Small intestine (tissue), 7 donors: ENCODE measurements around the gene REG1B. TPM values are rescaled to one million over a fixed set of nuclear protein-coding genes. Genes with fewer than 3 reads are reported as not detected.
"Not testable (repeated sequence)": the region's sequence is repeated elsewhere in the genome, so short reads cannot be mapped to it uniquely, and the experiment has no call there.

Experiments
- DNase-seq, 2 donors: peaks; one replicate each; pipeline versions ENCODE4 v3.0.0 to v3.0.0-alpha.2; 2013
- FAIRE-seq: peaks from 2 replicates; lab custom pipeline; 2012; peaks lifted over from hg19 to GRCh38; lab: Jason Lieb, UNC
- H3K27ac ChIP-seq, 3 donors: one replicate each; pipeline ENCODE4 v1.5.1; 2013; ENCODE audit warnings: low read length in 2 of 3, mild to moderate bottlenecking in 2 of 3, control low read depth in 1 of 3, inconsistent platforms in 1 of 3, low read depth in 1 of 3, moderate library complexity in 1 of 3
- H3K27me3 ChIP-seq, 3 donors: one replicate each; pipeline ENCODE4 v1.6.1; 2013; ENCODE audit warnings: low read length in 3 of 3, inconsistent platforms in 1 of 3; ENCODE audit not compliant: control insufficient read depth in 3 of 3, insufficient read depth in 3 of 3
- H3K36me3 ChIP-seq, 3 donors: one replicate each; pipeline ENCODE4 v1.6.1; 2013; ENCODE audit warnings: low read length in 3 of 3, inconsistent platforms in 1 of 3, low read depth in 1 of 3, mild to moderate bottlenecking in 1 of 3, moderate library complexity in 1 of 3; ENCODE audit not compliant: control insufficient read depth in 3 of 3, insufficient read depth in 2 of 3
- H3K4me1 ChIP-seq, 3 donors: one replicate each; pipeline ENCODE4 v1.6.1; 2013; ENCODE audit warnings: low read length in 2 of 3, inconsistent platforms in 1 of 3, low read depth in 1 of 3, mild to moderate bottlenecking in 1 of 3, moderate library complexity in 1 of 3; ENCODE audit not compliant: control insufficient read depth in 3 of 3, insufficient read depth in 2 of 3
- H3K4me3 ChIP-seq, 3 donors: one replicate each; pipeline ENCODE4 v1.5.1; 2013; ENCODE audit warnings: low read length in 3 of 3, control low read depth in 1 of 3, inconsistent platforms in 1 of 3, low read depth in 1 of 3, mild to moderate bottlenecking in 1 of 3, moderate library complexity in 1 of 3
- H3K9me3 ChIP-seq, 2 donors: one replicate each; pipeline ENCODE4 v1.6.1; 2013; ENCODE audit warnings: low read depth in 1 of 2, low read length in 1 of 2; ENCODE audit not compliant: control insufficient read depth in 2 of 2, insufficient read depth in 1 of 2
- WGBS, 3 donors: extraction: QIAGEN DNeasy Blood & Tissue Kit; methylation state at CpG; one replicate each; pipeline ENCODE4 v1.1.7; 2013; 5-methylcytosine and 5-hydroxymethylcytosine counted together
- polyA plus RNA-seq, 4 donors: library from polyadenylated mRNA; stranded (reverse) in 3 of 4; unstranded in 1 of 4; fragments of 200-250 nt in 3 of 4; fragments of 120-200 nt in 1 of 4; gene quantifications; one replicate each; pipeline versions ENCODE4 v1.2.1 to v1.2.3, GENCODE V29; 2013
- donor health status: healthy with polysubstance abuse.
- donor health status: control.
- donor health status: control.
- donor health status: Bipolar disorder and iron deficiency.
- donor health status: healthy.

Gene REG1B
- polyA plus RNA-seq, 4 donors = 0.37 to 3,920 (median 24.7) TPM

DNA sequence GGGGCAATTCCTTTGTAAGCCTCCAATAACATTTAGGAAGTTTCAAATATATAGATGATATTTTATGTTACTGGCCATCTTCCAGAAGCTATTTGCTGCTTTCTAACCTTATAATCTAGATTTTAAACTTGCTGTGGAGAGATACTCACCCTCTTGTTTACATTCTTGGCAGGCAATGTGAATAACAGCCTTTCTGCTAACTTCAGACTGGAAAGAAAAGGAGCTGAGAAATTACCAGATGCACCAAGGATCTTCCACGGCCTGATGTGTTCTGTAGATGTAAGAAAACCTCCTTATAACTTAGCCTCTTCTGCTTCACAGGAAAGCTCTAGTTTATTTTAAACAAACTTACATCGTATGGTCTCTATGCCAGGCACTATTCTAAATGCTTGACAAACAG is 16.7 kb downstream of the REG1B start:
- Histone ChIP-seq H3K27ac (no peak overlapping the region), H3K27me3 (no peaks in the 10 kb centered on the region), H3K4me1 (peaks cover 0 to 8% (median 3%) of the 10 kb centered on the region in 3 donors), H3K36me3 (no peaks in the 10 kb centered on the region), H3K9me3 (peaks cover 0 to 10% of the 10 kb centered on the region in 2 donors), H3K4me3 (no peak overlapping the region)
- DNase-seq (no peak), FAIRE-seq (no peak)
- 49 to 74% (median 62%) methylated on average over 2 of the region's 2 CpGs for WGBS, 3 donors

GRCh38 chr2:79065201-79065600 is 22.6 kb downstream of the REG1B start:
- Histone ChIP-seq H3K4me3 (no peak overlapping the region), H3K27me3 (no peaks in the 10 kb centered on the region), H3K36me3 (no peaks in the 10 kb centered on the region), H3K4me1 (peaks cover 0 to 4% (median under 1%) of the 10 kb centered on the region in 3 donors), H3K27ac (no peak overlapping the region), H3K9me3 (peaks cover 0 to 8% of the 10 kb centered on the region in 2 donors)
- no peak for FAIRE-seq
- WGBS, 3 donors = 67 to 84% (median 81%) methylated on average over 2 of the region's 2 CpGs
- no peak for DNase-seq

DNA sequence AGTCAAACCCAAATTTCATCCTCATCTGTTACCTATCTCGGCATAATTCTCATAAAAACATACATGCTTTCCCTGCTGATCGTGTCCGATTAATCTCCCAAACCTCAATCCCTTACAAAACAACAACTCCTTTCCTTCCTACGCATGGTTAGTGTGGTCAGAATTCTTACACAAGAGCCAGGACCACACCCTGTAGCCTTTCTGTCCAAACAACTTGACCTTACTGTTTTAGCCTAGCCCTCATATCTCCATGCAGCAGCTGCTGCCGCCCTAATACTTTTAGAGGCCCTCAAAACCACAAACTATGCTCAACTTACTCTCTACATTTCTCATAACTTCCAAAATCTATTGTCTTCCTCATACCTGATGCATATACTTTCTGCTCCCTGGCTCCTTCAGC is 33.0 kb downstream of the REG1B start:
- H3K9me3 ChIP-seq, H3K27me3 ChIP-seq, H3K36me3 ChIP-seq, H3K4me3 ChIP-seq, H3K4me1 ChIP-seq, H3K27ac ChIP-seq, FAIRE-seq, DNase-seq: not testable (repeated sequence)
- 83% methylated on average over 5 of the region's 5 CpGs for WGBS, 3 donors

GRCh38 chr2:79053486-79053885 is 34.3 kb downstream of the REG1B start:
- H3K4me1 ChIP-seq, H3K27me3 ChIP-seq, H3K4me3 ChIP-seq, H3K9me3 ChIP-seq, H3K36me3 ChIP-seq, DNase-seq, H3K27ac ChIP-seq, FAIRE-seq: not testable (repeated sequence)
- 59 to 85% (median 69%) methylated on average over 4 to 5 of the region's 5 CpGs for WGBS, 3 donors

DNA sequence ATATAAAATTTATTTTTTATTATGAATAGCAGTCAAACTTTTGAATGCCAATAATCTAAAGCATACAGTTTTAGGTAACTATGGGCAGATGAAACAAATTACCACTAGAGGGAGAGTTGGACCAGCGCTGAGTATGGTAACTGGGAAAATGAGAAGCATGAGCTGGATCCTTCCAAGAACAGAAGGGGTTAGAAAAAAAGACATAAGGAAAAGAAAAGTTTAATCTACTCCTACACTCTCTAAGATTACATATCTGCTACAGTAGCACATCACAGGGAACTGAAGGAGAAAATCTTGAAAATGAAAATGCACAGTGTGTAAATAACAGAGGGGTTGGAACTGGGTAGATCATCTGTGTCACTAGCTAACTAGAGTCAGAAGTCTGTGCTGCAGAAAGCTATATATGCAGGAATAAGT is 46.8 kb downstream of the REG1B start:
- Histone ChIP-seq H3K36me3 (no peaks in the 10 kb centered on the region), H3K9me3 (no peaks in the 10 kb centered on the region), H3K27ac (no peak overlapping the region), H3K27me3 (no peaks in the 10 kb centered on the region), H3K4me1 (peaks cover 0 to 15% (median 0%) of the 10 kb centered on the region in 3 donors), H3K4me3 (no peak overlapping the region)
- DNase-seq (peak; percentile 63 to 77), FAIRE-seq (no peak)
- WGBS, 3 donors = 3 to 12% (median 4%) methylated on average over 1 of the region's 1 CpG

- Histone ChIP-seq H3K9me3 (no peaks in the 10 kb centered on the region), H3K36me3 (no peaks in the 10 kb centered on the region), H3K4me1 (peaks cover 0 to 10% (median 0%) of the 10 kb centered on the region in 3 donors), H3K27me3 (no peaks in the 10 kb centered on the region), H3K27ac (no peak overlapping the region), H3K4me3 (no peak overlapping the region)
- WGBS, 3 donors = 34 to 64% (median 48%) methylated on average over 3 of the region's 3 CpGs
- DNase-seq (peak in 1 of 2 donors; percentile 17), FAIRE-seq (no peak)
Observed at GRCh38 chr2:79039944-79040343, 47.8 kb downstream of the REG1B start.

Other genes with a start within 250 kb of the REG1B start
- gene REG3G, start 62.3 kb downstream of the REG1B start, polyA plus RNA-seq = 10 to 100 TPM in 1 of 4 donors, 1 to 10 TPM in 2, under 1 TPM in 1; 0.89 to 11.9 (median 4.2) TPM
- over 10,000 TPM in 1 of 4 donors, 100 to 1,000 TPM in 2, under 1 TPM in 1; 0.93 to 31,869 (median 712) TPM for gene REG1A, start 32.5 kb upstream of the REG1B start, polyA plus RNA-seq
- over 10,000 TPM in 1 of 4 donors, 1,000 to 10,000 TPM in 1, 100 to 1,000 TPM in 1, 1 to 10 TPM in 1; 1.5 to 11,127 (median 980) TPM for gene REG3A, start 71.8 kb upstream of the REG1B start, polyA plus RNA-seq